Measurements from ENCODE around the gene PTGER1. TPM values are rescaled to one million over a fixed set of nuclear protein-coding genes. Genes with fewer than 3 reads are reported as not detected.
A peak's percentile ranks its signal among the peaks of the same experiment; 100 is the strongest.

PTGER1 gene
- total RNA-seq, 1 donor from 2014 or later: 0.34 TPM

GRCh38 chr19:14446336-14447036, 28.7 kb downstream of the PTGER1 start:
- H3K36me3 Mint-ChIP-seq (ENCODE audit: insufficient read depth): peaks cover 37% of the 10 kb centered on the region
- no peaks in the 10 kb centered on the region for H3K27me3 Mint-ChIP-seq
- no peak for TF ChIP-seq CTCF (IDR thresholded peaks at IDR 0.05; ENCODE audit: unreplicated experiment)
- DNase-seq (ENCODE audit: low spot score, unreplicated experiment): no peak
- no peaks in the 10 kb centered on the region for H3K9me3 Mint-ChIP-seq (ENCODE audit: low read depth)
- no peaks in the 10 kb centered on the region for H3K4me1 Mint-ChIP-seq (ENCODE audit: low read depth)
- no peak overlapping the region for H3K27ac Mint-ChIP-seq
- no peak overlapping the region for H3K4me3 Mint-ChIP-seq (ENCODE audit: low read depth)

- Mint-ChIP-seq H3K4me3 (ENCODE audit: low read depth) (no peak overlapping the region), H3K9me3 (ENCODE audit: low read depth) (no peaks in the 10 kb centered on the region), H3K27me3 (no peaks in the 10 kb centered on the region), H3K27ac (no peak overlapping the region), H3K4me1 (ENCODE audit: low read depth) (peaks cover 3% of the 10 kb centered on the region), H3K36me3 (ENCODE audit: insufficient read depth) (peaks cover 25% of the 10 kb centered on the region)
- TF ChIP-seq CTCF (IDR thresholded peaks at IDR 0.05; ENCODE audit: unreplicated experiment): no peak
- DNase-seq (ENCODE audit: low spot score, unreplicated experiment): no peak
These were observed 31.4 kb downstream of the PTGER1 start for GRCh38 chr19:14443632-14444216.

GRCh38 chr19:14442891-14443631, 32.1 kb downstream of the PTGER1 start:
- Mint-ChIP-seq H3K4me3 (ENCODE audit: low read depth) (no peak overlapping the region), H3K4me1 (ENCODE audit: low read depth) (peaks cover 3% of the 10 kb centered on the region), H3K27ac (peak overlapping the region; percentile 16), H3K9me3 (ENCODE audit: low read depth) (no peaks in the 10 kb centered on the region), H3K36me3 (ENCODE audit: insufficient read depth) (peaks cover 22% of the 10 kb centered on the region), H3K27me3 (no peaks in the 10 kb centered on the region)
- no peak for TF ChIP-seq CTCF (IDR thresholded peaks at IDR 0.05; ENCODE audit: unreplicated experiment)
- DNase-seq (ENCODE audit: low spot score, unreplicated experiment): no peak

GRCh38 chr19:14441041-14441938, 33.9 kb downstream of the PTGER1 start:
- Mint-ChIP-seq H3K4me3 (ENCODE audit: low read depth) (no peak overlapping the region), H3K27ac (no peak overlapping the region), H3K4me1 (ENCODE audit: low read depth) (peaks cover 3% of the 10 kb centered on the region), H3K9me3 (ENCODE audit: low read depth) (no peaks in the 10 kb centered on the region), H3K36me3 (ENCODE audit: insufficient read depth) (peaks cover 14% of the 10 kb centered on the region), H3K27me3 (no peaks in the 10 kb centered on the region)
- no peak for TF ChIP-seq CTCF (IDR thresholded peaks at IDR 0.05; ENCODE audit: unreplicated experiment)
- no peak for DNase-seq (ENCODE audit: low spot score, unreplicated experiment)

GRCh38 chr19:14440049-14440448, 35.1 kb downstream of the PTGER1 start:
- Mint-ChIP-seq H3K27ac (no peak overlapping the region), H3K4me3 (ENCODE audit: low read depth) (no peak overlapping the region), H3K36me3 (ENCODE audit: insufficient read depth) (peaks cover 12% of the 10 kb centered on the region), H3K9me3 (ENCODE audit: low read depth) (no peaks in the 10 kb centered on the region), H3K27me3 (no peaks in the 10 kb centered on the region), H3K4me1 (ENCODE audit: low read depth) (peaks cover 5% of the 10 kb centered on the region)
- DNase-seq (ENCODE audit: low spot score, unreplicated experiment): no peak
- TF ChIP-seq CTCF (IDR thresholded peaks at IDR 0.05; ENCODE audit: unreplicated experiment): no peak
